Urinary bladder (tissue), 4 donors: Measurements from ENCODE around the gene PCBP4. TPM values are rescaled to one million over a fixed set of nuclear protein-coding genes. Genes with fewer than 3 reads are reported as not detected.

ENCODE experiments used
- DNase-seq: peaks from one replicate; pipeline ENCODE4 v3.0.0-alpha.2; 2015; ENCODE audit errors: extremely low spot score
- H3K27ac ChIP-seq: one replicate; pipeline ENCODE4 v1.5.1; 2013; ENCODE audit warnings: low read depth, mild to moderate bottlenecking, moderate library complexity
- H3K36me3 ChIP-seq: one replicate; pipeline ENCODE4 v1.6.1; 2013; ENCODE audit warnings: mild to moderate bottlenecking, moderate library complexity; ENCODE audit not compliant: insufficient read depth
- H3K4me1 ChIP-seq: one replicate; pipeline ENCODE4 v1.6.1; 2013; ENCODE audit warnings: mild to moderate bottlenecking, moderate library complexity; ENCODE audit not compliant: insufficient read depth
- H3K4me3 ChIP-seq: one replicate; pipeline ENCODE4 v1.5.1; 2013; ENCODE audit warnings: low read depth, low read length
- WGBS: extraction: QIAGEN DNeasy Blood & Tissue Kit; methylation state at CpG from one replicate; pipeline ENCODE4 v1.1.7; 2013; 5-methylcytosine and 5-hydroxymethylcytosine counted together
- polyA plus RNA-seq: library from polyadenylated mRNA; stranded (reverse); fragments of 200-250 nt; gene quantifications from one replicate; pipeline ENCODE4 v1.2.3, GENCODE V29; 2013
- total RNA-seq: library from RNA; depleted of rRNA; stranded (reverse); fragments of >200 nt; gene quantifications from one replicate; pipeline ENCODE4 v1.2.3, GENCODE V29; 2014
- donor health status: healthy with polysubstance abuse.
- donor health status: healthy.

The PCBP4 gene
- total and polyA plus RNA-seq, 2 donors, result 22.4 to 43.9 TPM

GRCh38 chr3:51974277-51974962, 7.2 kb upstream of the PCBP4 start:
- H3K36me3 ChIP-seq, result no peaks in the 10 kb centered on the region
- H3K4me3 ChIP-seq, result peak overlapping the region; percentile 58
- 16% methylated on average over 30 of the region's 30 CpGs for WGBS
- H3K27ac ChIP-seq, result peak overlapping the region; percentile 73
- no peaks in the 10 kb centered on the region for H3K4me1 ChIP-seq
- no peak for DNase-seq

GRCh38 chr3:51971350-51971749, 4.1 kb upstream of the PCBP4 start:
- WGBS, result 92% methylated on average over 11 of the region's 11 CpGs

GRCh38 chr3:51970606-51971300, 3.5 kb upstream of the PCBP4 start:
- no peak for DNase-seq
- Histone ChIP-seq H3K27ac (no peak overlapping the region), H3K4me3 (no peak overlapping the region), H3K4me1 (no peaks in the 10 kb centered on the region), H3K36me3 (no peaks in the 10 kb centered on the region)
- whole genome bisulfite sequencing, result 77% methylated on average over 6 of the region's 6 CpGs

More at GRCh38 chr3:51971350-51971749, 4.1 kb upstream of the PCBP4 start:
- no peak for DNase-seq
- Histone ChIP-seq H3K4me1 (no peaks in the 10 kb centered on the region), H3K27ac (no peak overlapping the region), H3K4me3 (no peak overlapping the region), H3K36me3 (no peaks in the 10 kb centered on the region)

GRCh38 chr3:51969841-51970240, 2.6 kb upstream of the PCBP4 start:
- H3K27ac ChIP-seq, result no peak overlapping the region
- H3K36me3 ChIP-seq, result no peaks in the 10 kb centered on the region
- DNase-seq, result no peak
- H3K4me1 ChIP-seq, result no peaks in the 10 kb centered on the region
- no peak overlapping the region for H3K4me3 ChIP-seq
- WGBS, result 74% methylated on average over 4 of the region's 4 CpGs

- H3K4me1 ChIP-seq, result no peaks in the 10 kb centered on the region
- no peak overlapping the region for H3K4me3 ChIP-seq
- no peak for DNase-seq
- no peak overlapping the region for H3K27ac ChIP-seq
- H3K36me3 ChIP-seq, result no peaks in the 10 kb centered on the region
- WGBS, result 83% methylated on average over 6 of the region's 6 CpGs
Observed at GRCh38 chr3:51968883-51969678, 1.8 kb upstream of the PCBP4 start.

- peak overlapping the region; percentile 75 for H3K4me3 ChIP-seq
- DNase-seq, result no peak
- no peaks in the 10 kb centered on the region for H3K4me1 ChIP-seq
- H3K36me3 ChIP-seq, result no peaks in the 10 kb centered on the region
- WGBS, result 11% methylated on average over 11 of the region's 11 CpGs
- peak overlapping the region; percentile 88 for H3K27ac ChIP-seq
Observed at GRCh38 chr3:51968170-51968775, 1.0 kb upstream of the PCBP4 start.

GRCh38 chr3:51966922-51967383, 301 bp downstream of the PCBP4 start:
- H3K4me1 ChIP-seq, result no peaks in the 10 kb centered on the region
- DNase-seq, result no peak
- 3% methylated on average over 33 of the region's 33 CpGs for WGBS

GRCh38 chr3:51966486-51966885, 768 bp downstream of the PCBP4 start:
- WGBS, result 72% methylated on average over 5 of the region's 5 CpGs

More at GRCh38 chr3:51966922-51967383, 301 bp downstream of the PCBP4 start:
- H3K27ac ChIP-seq, result peak overlapping the region; percentile 74
- peak overlapping the region; percentile 75 for H3K4me3 ChIP-seq
- H3K36me3 ChIP-seq, result no peaks in the 10 kb centered on the region

GRCh38 chr3:51966016-51966415, 1.2 kb downstream of the PCBP4 start:
- no peak overlapping the region for H3K27ac ChIP-seq
- no peak for DNase-seq
- WGBS, result 74% methylated on average over 2 of the region's 2 CpGs
- no peak overlapping the region for H3K4me3 ChIP-seq
- H3K4me1 ChIP-seq, result no peaks in the 10 kb centered on the region
- H3K36me3 ChIP-seq, result no peaks in the 10 kb centered on the region

More at GRCh38 chr3:51966486-51966885, 768 bp downstream of the PCBP4 start:
- H3K36me3 ChIP-seq, result no peaks in the 10 kb centered on the region
- H3K4me3 ChIP-seq, result peak overlapping the region; percentile 75
- H3K27ac ChIP-seq, result no peak overlapping the region
- no peaks in the 10 kb centered on the region for H3K4me1 ChIP-seq
- no peak for DNase-seq

- 75% methylated on average over 4 of the region's 4 CpGs for WGBS
- no peak for DNase-seq
- H3K36me3 ChIP-seq, result no peaks in the 10 kb centered on the region
- no peaks in the 10 kb centered on the region for H3K4me1 ChIP-seq
- H3K27ac ChIP-seq, result no peak overlapping the region
- H3K4me3 ChIP-seq, result no peak overlapping the region
Observed at GRCh38 chr3:51964521-51964920, 2.7 kb downstream of the PCBP4 start.

- WGBS, result 69% methylated on average over 12 of the region's 12 CpGs
- H3K4me3 ChIP-seq, result no peak overlapping the region
- H3K36me3 ChIP-seq, result no peaks in the 10 kb centered on the region
- no peak for DNase-seq
- no peaks in the 10 kb centered on the region for H3K4me1 ChIP-seq
- H3K27ac ChIP-seq, result no peak overlapping the region
Observed at GRCh38 chr3:51963951-51964451, 3.3 kb downstream of the PCBP4 start.

GRCh38 chr3:51962854-51963530, 4.3 kb downstream of the PCBP4 start:
- DNase-seq, result no peak
- WGBS, result 72% methylated on average over 6 of the region's 6 CpGs
- H3K4me1 ChIP-seq, result no peaks in the 10 kb centered on the region

More at GRCh38 chr3:51962854-51963530, 4.3 kb downstream of the PCBP4 start:
- Histone ChIP-seq H3K36me3 (no peaks in the 10 kb centered on the region), H3K27ac (no peak overlapping the region), H3K4me3 (no peak overlapping the region)
